ENCODE data around the gene C2orf92.

C2orf92 gene

DNA sequence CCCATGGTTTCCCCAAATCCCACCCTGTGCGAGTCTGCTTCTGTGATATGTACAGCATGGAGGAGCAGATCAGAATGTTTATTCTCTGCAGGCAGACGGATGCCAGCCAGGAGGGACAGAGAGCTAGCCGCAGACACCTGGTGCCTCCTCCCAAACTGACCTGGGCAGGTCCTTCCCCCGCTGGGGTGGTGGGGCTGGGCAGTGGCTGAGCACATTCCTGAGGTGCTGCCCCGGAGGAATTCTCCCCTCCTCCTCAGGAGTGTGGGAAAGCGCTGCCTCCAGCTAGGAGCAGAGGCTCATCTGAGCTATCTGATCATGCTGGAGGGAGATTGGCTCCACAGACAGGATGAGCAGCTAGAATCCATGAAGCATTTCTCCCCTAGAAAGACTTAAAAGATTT, 21.7 kb downstream of the C2orf92 start:
- CTCF ChIA-PET, result interaction anchor here (0.6 to 1.4 kb wide), 3 partner anchors 9 to 101 kb away, joined by 3 to 7 read pairs (median 3); no protein-coding TSS in a partner anchor
- no peak for DNase-seq (ENCODE audit: extremely low spot score)
- POLR2A ChIA-PET, result interaction anchor here (1.0 to 1.8 kb wide), 4 partner anchors 9 to 101 kb away, joined by 3 to 12 read pairs (median 4); partner anchors contain the start of gene ACTR1B
- TF ChIP-seq SUZ12 (IDR thresholded peaks at IDR 0.05) (no peak), FOXA1 (IDR thresholded peaks at IDR 0.05) (no peak), PKNOX1 (IDR thresholded peaks at IDR 0.05) (no peak), ZNF384 (IDR thresholded peaks at IDR 0.05) (no peak), TARDBP (IDR thresholded peaks at IDR 0.05) (no peak), ARNT (IDR thresholded peaks at IDR 0.05) (no peak), NFRKB (IDR thresholded peaks at IDR 0.05) (no peak), CTBP1 (IDR thresholded peaks at IDR 0.05; ENCODE audit: borderline replicate concordance) (no peak)

- no peak for DNase-seq (ENCODE audit: extremely low spot score)
- ChIA-PET CTCF (no interaction called here), POLR2A (no interaction called here)
- TF ChIP-seq LEF1 (IDR thresholded peaks at IDR 0.05; ENCODE audit: borderline replicate concordance) (no peak), BHLHE40 (IDR thresholded peaks at IDR 0.05; ENCODE audit: borderline replicate concordance) (no peak), TARDBP (IDR thresholded peaks at IDR 0.05) (no peak), FOXA1 (IDR thresholded peaks at IDR 0.05) (no peak), L3MBTL2 (conservative IDR thresholded peaks at IDR 0.05) (no peak), FOXK2 (IDR thresholded peaks at IDR 0.05) (no peak), ARNT (IDR thresholded peaks at IDR 0.05) (no peak), CTBP1 (IDR thresholded peaks at IDR 0.05; ENCODE audit: borderline replicate concordance) (no peak), PKNOX1 (IDR thresholded peaks at IDR 0.05) (no peak), ELF4 (IDR thresholded peaks at IDR 0.05) (no peak), ZNF384 (IDR thresholded peaks at IDR 0.05) (no peak), HDGF (IDR thresholded peaks at IDR 0.05; ENCODE audit: borderline replicate concordance) (no peak), FOXM1 (IDR thresholded peaks at IDR 0.05; ENCODE audit: borderline replicate concordance) (no peak), SUZ12 (IDR thresholded peaks at IDR 0.05) (no peak), SP1 (IDR thresholded peaks at IDR 0.05) (no peak), NFRKB (IDR thresholded peaks at IDR 0.05) (no peak)
These were observed 24.0 kb downstream of the C2orf92 start for GRCh38 chr2:97693476-97693875.

DNA sequence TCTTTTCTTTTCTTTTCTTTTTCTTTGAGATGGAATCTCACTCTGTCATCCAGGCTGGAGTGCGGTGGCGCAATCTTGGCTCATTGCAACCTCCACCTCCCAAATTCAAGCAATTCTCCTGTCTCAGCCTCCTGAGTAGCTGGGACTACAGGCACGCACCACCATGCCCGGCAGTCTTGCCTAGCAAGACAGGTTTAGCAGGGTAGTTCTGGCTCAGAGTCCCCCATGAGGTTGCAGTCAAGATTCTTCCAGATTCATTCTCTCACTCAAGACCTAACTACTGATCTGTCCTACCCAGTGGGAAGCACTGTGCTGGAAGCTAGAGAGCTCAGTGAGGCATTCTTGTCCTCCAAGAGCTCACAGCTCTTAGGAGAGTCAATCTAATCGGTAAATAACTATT, 26.2 kb downstream of the C2orf92 start:
- DNase-seq (ENCODE audit: extremely low spot score), result no peak
- POLR2A ChIA-PET, result interaction anchor here (3.4 to 5.7 kb wide), 2 partner anchors 31 to 105 kb away, joined by 18 to 39 read pairs; partner anchors contain the start of genes ACTR1B and ANKRD36B
- no peak for TF ChIP-seq SP1 (IDR thresholded peaks at IDR 0.05)
- no peak for TF ChIP-seq BHLHE40 (IDR thresholded peaks at IDR 0.05; ENCODE audit: borderline replicate concordance)
- TF ChIP-seq CTBP1 (IDR thresholded peaks at IDR 0.05; ENCODE audit: borderline replicate concordance), result no peak
- no peak for TF ChIP-seq LEF1 (IDR thresholded peaks at IDR 0.05; ENCODE audit: borderline replicate concordance)
- CTCF ChIA-PET, result interaction anchor here (1.0 to 5.8 kb wide), 2 partner anchors 14 to 105 kb away, joined by 3 to 80 read pairs; partner anchors contain the start of gene ANKRD36B

DNA sequence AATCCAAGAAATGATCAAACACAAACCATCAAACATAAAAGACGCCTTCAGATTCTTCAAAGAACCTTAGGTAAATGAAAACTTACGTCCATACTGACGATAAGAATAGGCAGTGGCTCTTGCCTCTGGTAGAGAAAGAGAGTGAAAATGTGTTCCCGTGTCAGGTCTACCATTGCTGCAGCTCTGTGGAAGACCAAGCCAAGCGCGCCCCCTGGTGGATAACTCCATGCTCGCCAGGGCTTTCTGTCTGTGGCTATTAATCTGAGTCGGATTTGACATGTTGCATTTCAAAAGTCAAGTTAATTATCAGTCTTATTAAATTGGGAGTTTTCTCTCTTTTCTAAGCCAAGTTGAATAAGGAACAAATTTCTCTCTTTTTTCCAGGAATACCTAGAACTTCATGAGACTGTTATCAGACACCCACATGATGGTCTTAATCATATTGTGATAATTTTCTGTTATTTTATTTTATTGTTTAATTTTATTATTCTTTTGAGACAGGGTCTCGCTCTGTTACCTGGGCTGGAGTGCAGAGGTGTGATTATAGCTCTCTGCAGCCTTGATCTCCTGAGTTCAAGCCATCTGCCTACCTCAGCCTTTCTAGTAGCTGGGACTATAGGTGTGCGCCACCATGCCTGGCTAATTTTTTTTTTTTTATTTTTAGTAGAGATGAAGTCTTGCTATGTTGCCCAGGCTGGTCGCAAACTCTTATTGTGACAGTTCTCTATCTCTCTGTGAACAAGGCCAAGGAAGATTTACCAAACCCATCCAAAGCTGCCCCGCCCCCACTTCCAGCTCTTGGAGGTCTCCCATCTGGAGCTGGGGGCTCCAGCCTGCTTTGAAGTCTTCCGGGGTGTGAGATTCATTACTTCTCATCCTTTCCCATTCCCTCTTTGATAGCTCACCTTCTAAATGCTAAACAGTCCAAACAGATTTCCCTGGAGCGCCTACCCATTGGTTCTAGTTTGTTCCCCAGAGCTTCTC, 28.0 kb downstream of the C2orf92 start:
- no peak for TF ChIP-seq SP1 (IDR thresholded peaks at IDR 0.05)
- TF ChIP-seq PKNOX1 (IDR thresholded peaks at IDR 0.05), result peak; percentile 75
- ChIA-PET POLR2A (interaction anchor here (3.4 to 5.7 kb wide), 2 partner anchors 33 to 107 kb away, joined by 18 to 39 read pairs; partner anchors contain the start of genes ACTR1B and ANKRD36B), CTCF (interaction anchor here (0.5 to 5.8 kb wide), 7 partner anchors 11 to 118 kb away, joined by 3 to 80 read pairs (median 4); partner anchors contain the start of genes ACTR1B and ANKRD36B)
- peak; percentile 84 for DNase-seq (ENCODE audit: extremely low spot score)

GRCh38 chr2:97698530-97698929, 29.0 kb downstream of the C2orf92 start:
- DNase-seq (ENCODE audit: extremely low spot score), result no peak
- POLR2A ChIA-PET, result interaction anchor here (3.4 to 5.7 kb wide), 2 partner anchors 34 to 108 kb away, joined by 18 to 39 read pairs; partner anchors contain the start of genes ACTR1B and ANKRD36B
- TF ChIP-seq SP1 (IDR thresholded peaks at IDR 0.05) (no peak), HDGF (IDR thresholded peaks at IDR 0.05; ENCODE audit: borderline replicate concordance) (no peak), ZNF384 (IDR thresholded peaks at IDR 0.05) (no peak), TARDBP (IDR thresholded peaks at IDR 0.05) (no peak), SUZ12 (IDR thresholded peaks at IDR 0.05) (no peak), PKNOX1 (IDR thresholded peaks at IDR 0.05) (no peak)
- CTCF ChIA-PET, result interaction anchor here (1.4 to 5.8 kb wide), 5 partner anchors 10 to 108 kb away, joined by 3 to 80 read pairs (median 11); partner anchors contain the start of genes ACTR1B and ANKRD36B

Data from HEK293T (cell line).